GM12878 (cell line): Measurements from ENCODE around the gene PHRF1. TPM values are rescaled to one million over a fixed set of nuclear protein-coding genes. Genes with fewer than 3 reads are reported as not detected.

Source experiments
- ATAC-seq: fragments of 200-7000 bp; cut with Tn5 transposase; 3 replicates; pipeline ENCODE4 v1.9.1; 2020; ENCODE audit warnings: mild to moderate bottlenecking, moderate library complexity
- BruUV-seq: library from RNA; stranded (reverse); fragments of 400-500 nt; replicated peaks from 2 replicates; lab custom pipeline; 2021; lab: Mats Ljungman, UMichigan
- CTCF ChIA-PET: fragments of 300-600 bp; sonication (Branson Sonifier 250); formaldehyde crosslinking; extraction: SDS; loops from one replicate; lab custom pipeline; 2021; ENCODE audit warnings: inconsistent platforms; lab: Yijun Ruan, JAX
- POLR2A ChIA-PET: fragments of 350-600 bp; formaldehyde crosslinking; extraction: SDS; loops from one replicate; lab custom pipeline; 2021; ENCODE audit warnings: inconsistent platforms; lab: Charles Lee
- RAD21 ChIA-PET: fragments of 300-600 bp; sonication (Branson Sonifier 250); formaldehyde crosslinking; loops from one replicate; lab custom pipeline; 2023; ENCODE audit warnings: antibody characterized with exemption; ENCODE audit not compliant: unreplicated experiment; lab: Charles Lee
- SMC1A ChIA-PET: fragments of 300-600 bp; sonication (Branson Sonifier 250); formaldehyde crosslinking; loops from one replicate; lab custom pipeline; 2023; ENCODE audit not compliant: unreplicated experiment, uncharacterized antibody; lab: Charles Lee
- DNase-seq: peaks from one replicate; pipeline ENCODE4 v3.0.0-alpha.2; 2011; ENCODE audit warnings: low read depth, low spot score
- FAIRE-seq: peaks from 3 replicates; lab custom pipeline; 2011; peaks lifted over from hg19 to GRCh38; lab: Jason Lieb, UNC
- H2AFZ ChIP-seq: 2 replicates; pipeline ENCODE4 v1.6.0; 2011; ENCODE audit warnings: low read depth, low read length, control low read depth; ENCODE audit not compliant: control insufficient read depth
- H3K27ac ChIP-seq: 2 replicates; pipeline ENCODE4 v1.5.1; 2011; ENCODE audit warnings: control low read depth; ENCODE audit not compliant: control insufficient read depth, insufficient read depth
- H3K27me3 ChIP-seq, 2 experiments: replicated peaks in 1 of 2; 2 replicates each; pipeline versions ENCODE4 v1.6.0 to v1.6.1; 2011; ENCODE audit warnings: low read length in 1 of 2; ENCODE audit not compliant: control insufficient read depth in 2 of 2, insufficient read depth in 2 of 2
- H3K36me3 ChIP-seq, 2 experiments: 2 replicates each; pipeline ENCODE4 v1.5.1; 2011; ENCODE audit warnings: low read length in 1 of 2; ENCODE audit not compliant: control insufficient read depth in 2 of 2, insufficient read depth in 2 of 2
- H3K4me1 ChIP-seq: 2 replicates; pipeline ENCODE4 v1.6.1; 2011; ENCODE audit warnings: mild to moderate bottlenecking, low read length, moderate library complexity, mixed read lengths; ENCODE audit not compliant: control insufficient read depth, insufficient read depth
- H3K4me2 ChIP-seq: 2 replicates; pipeline ENCODE4 v1.6.0; 2011; ENCODE audit warnings: control low read depth; ENCODE audit not compliant: control insufficient read depth, insufficient read depth
- H3K4me3 ChIP-seq: fragments of 200-600 bp; sonication (generic); 2 replicates; pipeline ENCODE4 v1.5.1; 2016
- H3K79me2 ChIP-seq: 2 replicates; pipeline ENCODE4 v1.6.0; 2011; ENCODE audit warnings: low read length; ENCODE audit not compliant: control insufficient read depth, insufficient read depth
- H3K9ac ChIP-seq: 2 replicates; pipeline ENCODE4 v1.8.0; 2011; ENCODE audit warnings: low read length, control low read depth, mixed read lengths; ENCODE audit not compliant: control insufficient read depth, insufficient read depth
- H3K9me3 ChIP-seq: replicated peaks from 3 replicates; pipeline ENCODE4 v1.5.1; 2011; ENCODE audit warnings: mild to moderate bottlenecking, low read length; ENCODE audit not compliant: control insufficient read depth, insufficient read depth
- H4K20me1 ChIP-seq: 2 replicates; pipeline ENCODE4 v1.6.0; 2011; ENCODE audit not compliant: control insufficient read depth, insufficient read depth
- BACH1 ChIP-seq: fragments of 450-650 bp; IDR thresholded peaks from 2 replicates; pipeline ENCODE4 v1.6.1; 2017; ENCODE audit warnings: mild to moderate bottlenecking, borderline replicate concordance
- CBFB ChIP-seq: IDR thresholded peaks from 2 replicates; pipeline ENCODE4 v1.6.1; 2016; ENCODE audit warnings: antibody characterized with exemption, low read depth
- CBX5 ChIP-seq: sonication (generic); IDR thresholded peaks from 2 replicates; pipeline ENCODE4 v1.6.1; 2016; ENCODE audit warnings: low read depth, moderate library complexity, mild to moderate bottlenecking, inconsistent platforms
- CREB1 ChIP-seq: IDR thresholded peaks from 2 replicates; pipeline ENCODE4 v1.6.1; 2012; ENCODE audit warnings: low read depth, mild to moderate bottlenecking, inconsistent platforms
- ETV6 ChIP-seq, 2 experiments: fragments of 450-650 bp in 1 of 2; IDR thresholded peaks in 1 of 2; conservative IDR thresholded peaks in 1 of 2; 2 replicates each; pipeline ENCODE4 v1.6.1; 2014; ENCODE audit warnings: antibody characterized with exemption in 1 of 2, borderline replicate concordance in 1 of 2, low read depth in 1 of 2, mild to moderate bottlenecking in 1 of 2, moderate library complexity in 1 of 2
- NFIC ChIP-seq: IDR thresholded peaks from 2 replicates; pipeline ENCODE4 v1.6.1; 2012; ENCODE audit warnings: low read depth, mild to moderate bottlenecking, inconsistent platforms, low read length, moderate library complexity
- NFYA ChIP-seq: IDR thresholded peaks from 2 replicates; pipeline ENCODE4 v1.6.1; 2011; ENCODE audit warnings: low read depth, mild to moderate bottlenecking, low read length, improper control_type of control experiment, borderline replicate concordance
- NRF1 ChIP-seq: conservative IDR thresholded peaks from 2 replicates; pipeline ENCODE4 v1.6.1; 2011; ENCODE audit warnings: mild to moderate bottlenecking, low read depth, low read length, improper control_type of control experiment
- SMARCA5 ChIP-seq: fragments of 450-650 bp; IDR thresholded peaks from 2 replicates; pipeline ENCODE4 v1.6.1; 2017; ENCODE audit warnings: mild to moderate bottlenecking
- TCF3 ChIP-seq: IDR thresholded peaks from 2 replicates; pipeline ENCODE4 v1.6.1; 2012; ENCODE audit warnings: low read depth, mild to moderate bottlenecking, low read length, borderline replicate concordance; ENCODE audit not compliant: insufficient read depth
- WGBS: methylation state at CpG from one replicate; pipeline ENCODE4 v1.1.6; 2016; ENCODE audit warnings: low lambda C conversion rate; ENCODE audit not compliant: insufficient replicate concordance, insufficient coverage; ENCODE audit errors: missing lambda C conversion rate; 5-methylcytosine and 5-hydroxymethylcytosine counted together
- in situ Hi-C: fragments of 300-500 bp; cut with MboI; formaldehyde crosslinking; loops from 9 replicates; pipeline ENCODE4 v1.14.3; 2018; ENCODE audit warnings: mixed read lengths
- intact Hi-C: fragments of 100-400 bp; cut with micrococcal nuclease; formaldehyde crosslinking; loops from one replicate; pipeline ENCODE4 v1.14.2; 2022; ENCODE audit not compliant: unreplicated experiment
- polyA plus RNA-seq, 11 experiments: library from polyadenylated mRNA; depleted of rRNA in 4 of 11; unstranded in 6 of 11; stranded (reverse) in 5 of 11; fragments of >200 nt; fragmentation: Nextera tagmentation in 4 of 11; fragmentation: Illumina TruSeq in 1 of 11; extraction: Ambion mirVana in 4 of 11; extraction: Trizol in 1 of 11; gene quantifications; 1 replicate in 1 of 11; 2 replicates in 10 of 11; pipeline versions ENCODE4 v1.2.1 to v1.2.3, GENCODE V29; 2011 to 2016; ENCODE audit warnings: inconsistent platforms in 2 of 11, missing spikeins in 2 of 11, low read depth in 1 of 11
- total RNA-seq, 4 experiments: library from RNA; depleted of rRNA in 3 of 4; stranded (reverse); fragments of >200 nt in 3 of 4; fragmentation: Illumina TruSeq in 1 of 4; extraction: Trizol in 1 of 4; gene quantifications; 2 replicates each; pipeline versions ENCODE4 v1.2.1 to v1.2.3, GENCODE V29; 2013 to 2021
- TF ChIP-seq, protein P1 (sequence below): fragments of 450-650 bp; IDR thresholded peaks from 2 replicates; pipeline ENCODE4 v1.6.1; 2016; ENCODE audit warnings: mild to moderate bottlenecking, moderate library complexity, borderline replicate concordance
- TF ChIP-seq, protein P2 (sequence below): fragments of 450-650 bp; IDR thresholded peaks from 2 replicates; pipeline ENCODE4 v1.6.1; 2017; ENCODE audit warnings: borderline replicate concordance
- TF ChIP-seq, protein P3 (sequence below): IDR thresholded peaks from 2 replicates; pipeline ENCODE4 v1.6.1; 2012; ENCODE audit warnings: low read length, inconsistent platforms

Gene PHRF1
- total and polyA plus RNA-seq, 10 of the 15 experiments (the other 5 are each of a cell fraction or from before 2014, with no cell fraction given), result 0.13 to 43.5 (median 15.1) TPM

DNA sequence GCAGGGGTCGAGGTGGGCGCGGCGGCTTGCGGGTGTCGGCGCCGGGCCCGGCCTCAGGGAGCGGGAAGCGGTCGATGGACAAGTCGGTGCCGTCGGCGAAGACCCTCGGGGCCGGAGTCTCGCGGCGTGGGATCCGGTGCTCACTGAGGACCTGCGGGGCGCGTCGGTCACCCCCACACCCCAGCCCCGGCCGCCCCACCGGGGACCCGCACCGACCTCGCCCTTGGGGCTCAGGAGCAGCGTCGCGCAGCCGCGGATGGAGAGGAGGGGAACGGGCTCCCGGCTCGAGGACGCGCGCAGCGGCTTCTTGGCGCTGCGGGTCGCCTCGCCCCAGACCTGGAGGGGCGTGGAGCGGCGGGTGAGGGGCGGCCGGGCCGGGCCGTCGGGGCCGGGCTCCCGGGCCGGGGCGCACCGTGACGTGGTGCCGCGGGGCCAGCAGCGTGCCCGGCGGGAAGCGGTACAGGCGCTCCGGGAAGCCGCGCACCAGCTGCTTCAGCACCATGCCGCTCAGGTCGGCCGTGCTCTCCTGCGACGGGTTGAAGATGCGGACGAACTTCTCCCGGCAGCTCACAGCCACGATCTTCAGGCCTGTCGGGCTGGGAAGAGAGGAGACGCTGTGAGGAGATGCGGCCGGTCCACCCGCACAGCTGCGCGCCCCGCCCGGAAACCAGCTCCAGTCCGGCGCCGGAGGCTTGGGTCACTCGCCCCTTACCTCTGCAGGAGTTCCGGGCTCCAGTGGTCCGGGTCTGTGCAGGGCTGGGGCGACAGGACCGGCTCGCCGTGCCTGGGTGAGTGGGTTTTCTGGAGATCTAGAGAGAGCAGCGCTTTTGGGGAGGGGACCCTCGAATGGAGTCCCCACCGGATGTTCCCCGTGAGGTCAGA is 20.2 kb upstream of the PHRF1 start (continued):
- TF ChIP-seq, protein P1, sequence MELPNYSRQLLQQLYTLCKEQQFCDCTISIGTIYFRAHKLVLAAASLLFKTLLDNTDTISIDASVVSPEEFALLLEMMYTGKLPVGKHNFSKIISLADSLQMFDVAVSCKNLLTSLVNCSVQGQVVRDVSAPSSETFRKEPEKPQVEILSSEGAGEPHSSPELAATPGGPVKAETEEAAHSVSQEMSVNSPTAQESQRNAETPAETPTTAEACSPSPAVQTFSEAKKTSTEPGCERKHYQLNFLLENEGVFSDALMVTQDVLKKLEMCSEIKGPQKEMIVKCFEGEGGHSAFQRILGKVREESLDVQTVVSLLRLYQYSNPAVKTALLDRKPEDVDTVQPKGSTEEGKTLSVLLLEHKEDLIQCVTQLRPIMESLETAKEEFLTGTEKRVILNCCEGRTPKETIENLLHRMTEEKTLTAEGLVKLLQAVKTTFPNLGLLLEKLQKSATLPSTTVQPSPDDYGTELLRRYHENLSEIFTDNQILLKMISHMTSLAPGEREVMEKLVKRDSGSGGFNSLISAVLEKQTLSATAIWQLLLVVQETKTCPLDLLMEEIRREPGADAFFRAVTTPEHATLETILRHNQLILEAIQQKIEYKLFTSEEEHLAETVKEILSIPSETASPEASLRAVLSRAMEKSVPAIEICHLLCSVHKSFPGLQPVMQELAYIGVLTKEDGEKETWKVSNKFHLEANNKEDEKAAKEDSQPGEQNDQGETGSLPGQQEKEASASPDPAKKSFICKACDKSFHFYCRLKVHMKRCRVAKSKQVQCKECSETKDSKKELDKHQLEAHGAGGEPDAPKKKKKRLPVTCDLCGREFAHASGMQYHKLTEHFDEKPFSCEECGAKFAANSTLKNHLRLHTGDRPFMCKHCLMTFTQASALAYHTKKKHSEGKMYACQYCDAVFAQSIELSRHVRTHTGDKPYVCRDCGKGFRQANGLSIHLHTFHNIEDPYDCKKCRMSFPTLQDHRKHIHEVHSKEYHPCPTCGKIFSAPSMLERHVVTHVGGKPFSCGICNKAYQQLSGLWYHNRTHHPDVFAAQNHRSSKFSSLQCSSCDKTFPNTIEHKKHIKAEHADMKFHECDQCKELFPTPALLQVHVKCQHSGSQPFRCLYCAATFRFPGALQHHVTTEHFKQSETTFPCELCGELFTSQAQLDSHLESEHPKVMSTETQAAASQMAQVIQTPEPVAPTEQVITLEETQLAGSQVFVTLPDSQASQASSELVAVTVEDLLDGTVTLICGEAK, result no peak
- TF ChIP-seq, all 136 proteins: peak for 3

DNA sequence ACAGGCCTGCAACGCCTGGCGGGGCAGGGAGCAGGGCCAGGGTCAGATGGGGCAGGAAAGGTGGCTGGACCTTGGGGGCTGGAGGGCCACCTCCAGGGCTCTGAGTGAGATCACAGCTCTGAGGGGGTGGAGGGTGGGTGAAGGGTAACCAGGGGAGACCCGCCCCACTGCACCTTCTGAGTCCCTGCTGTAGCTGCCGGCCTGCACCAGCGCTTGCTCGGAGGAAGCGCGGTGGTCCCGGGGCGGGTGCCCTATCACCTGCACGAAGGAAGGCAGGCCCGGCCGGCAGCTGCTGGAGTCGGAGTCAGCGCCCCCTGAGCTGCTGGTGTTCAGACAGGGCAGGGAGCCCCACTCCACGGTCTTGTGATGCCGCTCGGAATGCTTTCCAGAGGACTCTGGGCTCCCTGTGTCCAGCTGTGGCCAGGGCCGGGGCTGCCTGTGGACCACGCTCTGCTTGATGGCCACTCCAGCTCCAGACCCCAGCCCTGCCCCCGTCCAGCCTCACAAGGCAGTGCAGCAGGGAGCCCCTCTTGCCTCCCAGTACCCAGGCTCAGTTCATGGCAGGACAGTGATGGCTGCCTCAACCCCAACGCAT is 19.5 kb upstream of the PHRF1 start:
- in situ Hi-C loops, result loop anchor here (5.0 kb wide), 1 partner anchor 156 kb away; no protein-coding TSS in a partner anchor
- no TSS peak for BruUV-seq
- Histone ChIP-seq H3K4me3 (no peak overlapping the region), H3K4me2 (no peak overlapping the region), H2AFZ (no peak overlapping the region), H4K20me1 (no peaks in the 10 kb centered on the region), H3K4me1 (peaks cover 5% of the 10 kb centered on the region), H3K9me3 (no peaks in the 10 kb centered on the region), H3K9ac (no peak overlapping the region), H3K27me3 (peaks cover 0 to 5% of the 10 kb centered on the region in 2 experiments; a peak in 2 of 4 replicates), H3K36me3 (no peaks in the 10 kb centered on the region), H3K79me2 (peaks cover 3% of the 10 kb centered on the region), H3K27ac (no peak overlapping the region)
- DNase-seq, result no peak
- FAIRE-seq, result no peak
- 66% methylated on average over 22 of the region's 22 CpGs for WGBS
- no peak for ATAC-seq
- ChIA-PET SMC1A (interaction anchor here (1.2 kb wide), 1 partner anchor 169 kb away, joined by 3 read pairs; no protein-coding TSS in a partner anchor), RAD21 (interaction anchor here (0.9 to 1.2 kb wide), 4 partner anchors 19 to 166 kb away, joined by 3 to 6 read pairs (median 3); partner anchors contain the start of gene PHRF1), CTCF (interaction anchor here (0.7 to 1.2 kb wide), 2 partner anchors 9 to 172 kb away, joined by 3 read pairs; no protein-coding TSS in a partner anchor), POLR2A (interaction anchor here (1.0 kb wide), 2 partner anchors 9 to 19 kb away, joined by 3 to 4 read pairs; partner anchors contain the start of gene PHRF1)
- intact Hi-C loops, result no loop called here
- TF ChIP-seq SMARCA5 (no peak), CBX5 (no peak), CBFB (no peak), NRF1 (no peak), CREB1 (no peak), NFYA (no peak), BACH1 (no peak), TCF3 (no peak), NFIC (no peak), ETV6 (conservative IDR thresholded peaks at IDR 0.05 in 1 of 2, IDR thresholded peaks at IDR 0.05 in 1 of 2; ENCODE audit: borderline replicate concordance in 1 of 2, low read depth in 1 of 2) (no peak)
- TF ChIP-seq, protein P2, sequence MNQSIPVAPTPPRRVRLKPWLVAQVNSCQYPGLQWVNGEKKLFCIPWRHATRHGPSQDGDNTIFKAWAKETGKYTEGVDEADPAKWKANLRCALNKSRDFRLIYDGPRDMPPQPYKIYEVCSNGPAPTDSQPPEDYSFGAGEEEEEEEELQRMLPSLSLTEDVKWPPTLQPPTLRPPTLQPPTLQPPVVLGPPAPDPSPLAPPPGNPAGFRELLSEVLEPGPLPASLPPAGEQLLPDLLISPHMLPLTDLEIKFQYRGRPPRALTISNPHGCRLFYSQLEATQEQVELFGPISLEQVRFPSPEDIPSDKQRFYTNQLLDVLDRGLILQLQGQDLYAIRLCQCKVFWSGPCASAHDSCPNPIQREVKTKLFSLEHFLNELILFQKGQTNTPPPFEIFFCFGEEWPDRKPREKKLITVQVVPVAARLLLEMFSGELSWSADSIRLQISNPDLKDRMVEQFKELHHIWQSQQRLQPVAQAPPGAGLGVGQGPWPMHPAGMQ, result no peak
- TF ChIP-seq, protein P3, sequence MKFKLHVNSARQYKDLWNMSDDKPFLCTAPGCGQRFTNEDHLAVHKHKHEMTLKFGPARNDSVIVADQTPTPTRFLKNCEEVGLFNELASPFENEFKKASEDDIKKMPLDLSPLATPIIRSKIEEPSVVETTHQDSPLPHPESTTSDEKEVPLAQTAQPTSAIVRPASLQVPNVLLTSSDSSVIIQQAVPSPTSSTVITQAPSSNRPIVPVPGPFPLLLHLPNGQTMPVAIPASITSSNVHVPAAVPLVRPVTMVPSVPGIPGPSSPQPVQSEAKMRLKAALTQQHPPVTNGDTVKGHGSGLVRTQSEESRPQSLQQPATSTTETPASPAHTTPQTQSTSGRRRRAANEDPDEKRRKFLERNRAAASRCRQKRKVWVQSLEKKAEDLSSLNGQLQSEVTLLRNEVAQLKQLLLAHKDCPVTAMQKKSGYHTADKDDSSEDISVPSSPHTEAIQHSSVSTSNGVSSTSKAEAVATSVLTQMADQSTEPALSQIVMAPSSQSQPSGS, result no peak
